ENCODE results near the gene THEMIS.

The THEMIS gene

GRCh38 chr6:127879685-127880084 is 21.2 kb downstream of the THEMIS start (continued):
- TF ChIP-seq ZNF518A (tag by site-specific recombination; conservative IDR thresholded peaks at IDR 0.05; ENCODE audit: low read depth) (no peak), SCRT2 (tag by site-specific recombination; IDR thresholded peaks at IDR 0.05) (no peak), OVOL3 (tag by site-specific recombination; IDR thresholded peaks at IDR 0.05) (no peak), BCL11A (tag by site-specific recombination; IDR thresholded peaks at IDR 0.05; ENCODE audit: low read depth) (no peak), ZNF10 (tag by site-specific recombination; IDR thresholded peaks at IDR 0.05) (no peak), KLF16 (tag by site-specific recombination; IDR thresholded peaks at IDR 0.05) (no peak), ZNF768 (tag by site-specific recombination; IDR thresholded peaks at IDR 0.05) (no peak), ZFP69B (tag by site-specific recombination; IDR thresholded peaks at IDR 0.05) (no peak), ZNF521 (tag by site-specific recombination; IDR thresholded peaks at IDR 0.05) (no peak), ZNF26 (tag by site-specific recombination; IDR thresholded peaks at IDR 0.05) (no peak), ZNF114 (tag by site-specific recombination; IDR thresholded peaks at IDR 0.05) (no peak), ZNF501 (tag by site-specific recombination; IDR thresholded peaks at IDR 0.05) (no peak), ZNF18 (tag by site-specific recombination; IDR thresholded peaks at IDR 0.05) (no peak)

GRCh38 chr6:127878115-127878514 is 22.7 kb downstream of the THEMIS start:
- TF ChIP-seq YY2 (tag by site-specific recombination; IDR thresholded peaks at IDR 0.05) (no peak), ZNF362 (tag by site-specific recombination; IDR thresholded peaks at IDR 0.05) (no peak)
- Histone ChIP-seq H3K4me1 (ENCODE audit: control insufficient read depth, insufficient read depth, low read length) (no peaks in the 10 kb centered on the region), H3K4me3 (ENCODE audit: low read depth, low read length) (no peak overlapping the region), H3K27ac (ENCODE audit: extremely low read depth, low read depth, low read length) (no peak overlapping the region), H3K36me3 (ENCODE audit: control insufficient read depth in 2 of 2, insufficient read depth in 1 of 2, low read length in 2 of 2) (no peaks in the 10 kb centered on the region), H3K9me3 (ENCODE audit: control insufficient read depth, insufficient read depth, low read depth, low read length) (no peaks in the 10 kb centered on the region)
- CTCF ChIA-PET = no interaction called here
- POLR2A ChIA-PET = no interaction called here

- POLR2A ChIA-PET = no interaction called here
- Histone ChIP-seq H3K27ac (ENCODE audit: extremely low read depth, low read depth, low read length) (no peak overlapping the region), H3K4me1 (ENCODE audit: control insufficient read depth, insufficient read depth, low read length) (no peaks in the 10 kb centered on the region), H3K9me3 (ENCODE audit: control insufficient read depth, insufficient read depth, low read depth, low read length) (no peaks in the 10 kb centered on the region), H3K36me3 (ENCODE audit: control insufficient read depth in 2 of 2, insufficient read depth in 1 of 2, low read length in 2 of 2) (no peaks in the 10 kb centered on the region), H3K4me3 (ENCODE audit: low read depth, low read length) (no peak overlapping the region)
- no peak for TF ChIP-seq ZNF350 (tag by site-specific recombination; IDR thresholded peaks at IDR 0.05)
- TF ChIP-seq KLF9 (tag by site-specific recombination; IDR thresholded peaks at IDR 0.05; ENCODE audit: low read depth) = no peak
- no peak for TF ChIP-seq ZNF704 (tag by site-specific recombination; IDR thresholded peaks at IDR 0.05)
- TF ChIP-seq ZNF24 (tag by site-specific recombination; IDR thresholded peaks at IDR 0.05) = no peak
- no peak for TF ChIP-seq ZNF146 (tag by site-specific recombination; IDR thresholded peaks at IDR 0.05)
- no peak for TF ChIP-seq OVOL3 (tag by site-specific recombination; IDR thresholded peaks at IDR 0.05)
- TF ChIP-seq HIC1 (tag by site-specific recombination; IDR thresholded peaks at IDR 0.05) = no peak
- TF ChIP-seq ZNF548 (tag by site-specific recombination; IDR thresholded peaks at IDR 0.05) = no peak
- CTCF ChIA-PET = no interaction called here
Observed at GRCh38 chr6:127877231-127877630, 23.6 kb downstream of the THEMIS start.
